Lung microvascular endothelial cell (primary cell): ENCODE measurements around the gene ARFGEF3. TPM values are rescaled to one million over a fixed set of nuclear protein-coding genes. Genes with fewer than 3 reads are reported as not detected.
"Not testable (repeated sequence)": the region's sequence is repeated elsewhere in the genome, so short reads cannot be mapped to it uniquely, and the experiment has no call there.

Experiments
- DNase-seq, 2 donors: peaks; one replicate each; pipeline versions ENCODE4 v3.0.0 to v3.0.0-alpha.2; 2010; ENCODE audit warnings: low read depth in 2 of 2
- total RNA-seq: library from RNA; depleted of rRNA; stranded (reverse); fragments of >200 nt; gene quantifications from 2 replicates; pipeline ENCODE4 v1.2.1, GENCODE V29; 2014

ARFGEF3 gene, protein sequence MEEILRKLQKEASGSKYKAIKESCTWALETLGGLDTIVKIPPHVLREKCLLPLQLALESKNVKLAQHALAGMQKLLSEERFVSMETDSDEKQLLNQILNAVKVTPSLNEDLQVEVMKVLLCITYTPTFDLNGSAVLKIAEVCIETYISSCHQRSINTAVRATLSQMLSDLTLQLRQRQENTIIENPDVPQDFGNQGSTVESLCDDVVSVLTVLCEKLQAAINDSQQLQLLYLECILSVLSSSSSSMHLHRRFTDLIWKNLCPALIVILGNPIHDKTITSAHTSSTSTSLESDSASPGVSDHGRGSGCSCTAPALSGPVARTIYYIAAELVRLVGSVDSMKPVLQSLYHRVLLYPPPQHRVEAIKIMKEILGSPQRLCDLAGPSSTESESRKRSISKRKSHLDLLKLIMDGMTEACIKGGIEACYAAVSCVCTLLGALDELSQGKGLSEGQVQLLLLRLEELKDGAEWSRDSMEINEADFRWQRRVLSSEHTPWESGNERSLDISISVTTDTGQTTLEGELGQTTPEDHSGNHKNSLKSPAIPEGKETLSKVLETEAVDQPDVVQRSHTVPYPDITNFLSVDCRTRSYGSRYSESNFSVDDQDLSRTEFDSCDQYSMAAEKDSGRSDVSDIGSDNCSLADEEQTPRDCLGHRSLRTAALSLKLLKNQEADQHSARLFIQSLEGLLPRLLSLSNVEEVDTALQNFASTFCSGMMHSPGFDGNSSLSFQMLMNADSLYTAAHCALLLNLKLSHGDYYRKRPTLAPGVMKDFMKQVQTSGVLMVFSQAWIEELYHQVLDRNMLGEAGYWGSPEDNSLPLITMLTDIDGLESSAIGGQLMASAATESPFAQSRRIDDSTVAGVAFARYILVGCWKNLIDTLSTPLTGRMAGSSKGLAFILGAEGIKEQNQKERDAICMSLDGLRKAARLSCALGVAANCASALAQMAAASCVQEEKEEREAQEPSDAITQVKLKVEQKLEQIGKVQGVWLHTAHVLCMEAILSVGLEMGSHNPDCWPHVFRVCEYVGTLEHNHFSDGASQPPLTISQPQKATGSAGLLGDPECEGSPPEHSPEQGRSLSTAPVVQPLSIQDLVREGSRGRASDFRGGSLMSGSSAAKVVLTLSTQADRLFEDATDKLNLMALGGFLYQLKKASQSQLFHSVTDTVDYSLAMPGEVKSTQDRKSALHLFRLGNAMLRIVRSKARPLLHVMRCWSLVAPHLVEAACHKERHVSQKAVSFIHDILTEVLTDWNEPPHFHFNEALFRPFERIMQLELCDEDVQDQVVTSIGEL (N-terminal part only)
- total RNA-seq: 1.8 and 2.0 TPM in 2 replicates

DNA sequence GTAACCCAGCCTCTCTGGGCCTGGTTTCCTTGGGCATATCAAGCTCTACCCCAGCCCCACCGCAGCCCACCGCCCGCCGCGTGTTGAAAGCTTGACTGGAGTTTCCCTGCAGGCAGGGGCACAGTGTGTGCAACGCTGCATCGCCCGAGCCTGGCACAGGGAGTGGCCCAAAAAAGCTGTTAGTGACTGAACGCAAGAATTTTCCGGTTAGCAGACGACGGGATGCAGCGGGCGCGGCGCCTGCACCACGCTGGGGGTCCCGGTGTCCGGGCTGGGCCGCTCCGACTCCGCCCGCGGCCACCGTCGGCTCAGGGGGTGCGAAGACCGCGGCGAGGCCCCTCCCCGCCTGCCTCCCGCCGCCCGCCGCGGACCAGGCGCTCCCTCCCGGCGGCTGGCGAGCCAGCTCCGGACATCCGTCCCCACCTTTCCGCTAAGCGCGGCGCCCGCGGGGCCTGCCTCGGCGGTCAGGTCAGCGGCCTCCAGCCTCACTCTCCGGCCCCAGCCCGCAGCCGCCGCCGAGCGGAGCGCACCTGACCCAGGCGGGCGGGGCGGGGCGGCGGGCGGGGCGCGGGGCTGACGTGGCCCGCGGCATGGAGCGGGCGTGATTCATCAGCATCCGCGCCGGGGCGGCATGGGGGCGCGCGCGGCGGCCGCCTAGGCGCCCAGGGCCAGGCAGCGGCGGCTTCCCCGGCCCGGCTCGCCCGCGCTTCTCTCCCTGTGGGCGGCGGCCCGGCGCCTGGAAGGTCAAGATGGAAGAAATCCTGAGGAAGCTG lies at the start of gene ARFGEF3:
Gene ARFGEF3, plus strand, starts transcription at position 602 of the 773 bp plus-strand sequence. Its CDS starts 148 bp downstream, at position 750.
- peak; percentile 54 to 60 for DNase-seq

DNA sequence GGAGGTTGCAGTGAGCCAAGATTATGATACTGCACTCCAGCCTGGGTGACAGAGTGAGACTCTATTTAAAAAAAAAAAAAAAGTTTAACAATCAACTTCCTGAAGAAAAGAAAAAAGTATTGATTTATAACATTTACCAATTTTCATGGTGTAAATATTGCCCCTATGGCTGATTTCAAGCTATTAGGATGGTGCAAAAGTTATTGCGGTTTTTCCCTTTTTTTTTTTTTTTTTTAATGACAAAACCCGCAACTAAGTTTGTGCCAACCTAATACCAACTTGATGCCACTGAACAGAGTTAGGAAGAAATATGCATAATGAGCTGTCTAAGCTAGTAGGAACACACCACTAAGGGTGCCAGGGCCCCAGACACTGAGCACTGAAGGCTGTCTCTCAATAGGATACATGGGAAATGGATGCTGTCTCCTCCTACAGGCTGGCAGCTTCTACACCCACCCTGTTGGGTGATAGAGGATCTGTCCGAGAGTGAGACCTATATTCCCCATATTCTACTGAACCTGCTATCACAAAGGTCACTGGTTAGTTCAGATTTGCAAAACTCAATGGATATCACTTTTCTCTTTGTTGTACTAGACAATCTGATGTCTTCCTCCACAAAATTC lies 48.0 kb upstream of the ARFGEF3 start:
- DNase-seq: no peak

DNA sequence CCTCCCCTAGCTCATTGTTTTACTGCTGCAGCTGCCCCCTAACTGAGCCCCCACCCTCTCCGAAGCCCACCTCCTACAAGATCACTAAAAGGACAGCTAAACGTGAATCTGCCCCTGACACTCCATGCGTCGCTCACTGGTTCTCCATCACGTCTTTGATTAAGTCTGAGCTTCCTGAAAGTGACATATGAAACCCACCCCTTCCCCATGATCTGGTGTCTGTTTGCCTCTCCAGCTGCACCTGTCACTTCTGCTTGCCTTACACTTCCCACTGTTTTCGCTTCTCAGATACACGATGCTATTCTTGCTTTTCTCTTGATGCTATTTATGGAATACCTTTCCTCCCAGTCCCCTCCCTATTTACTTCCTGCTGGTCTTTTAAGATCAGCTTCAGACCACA lies 46.5 kb upstream of the ARFGEF3 start:
- DNase-seq: no peak

DNA sequence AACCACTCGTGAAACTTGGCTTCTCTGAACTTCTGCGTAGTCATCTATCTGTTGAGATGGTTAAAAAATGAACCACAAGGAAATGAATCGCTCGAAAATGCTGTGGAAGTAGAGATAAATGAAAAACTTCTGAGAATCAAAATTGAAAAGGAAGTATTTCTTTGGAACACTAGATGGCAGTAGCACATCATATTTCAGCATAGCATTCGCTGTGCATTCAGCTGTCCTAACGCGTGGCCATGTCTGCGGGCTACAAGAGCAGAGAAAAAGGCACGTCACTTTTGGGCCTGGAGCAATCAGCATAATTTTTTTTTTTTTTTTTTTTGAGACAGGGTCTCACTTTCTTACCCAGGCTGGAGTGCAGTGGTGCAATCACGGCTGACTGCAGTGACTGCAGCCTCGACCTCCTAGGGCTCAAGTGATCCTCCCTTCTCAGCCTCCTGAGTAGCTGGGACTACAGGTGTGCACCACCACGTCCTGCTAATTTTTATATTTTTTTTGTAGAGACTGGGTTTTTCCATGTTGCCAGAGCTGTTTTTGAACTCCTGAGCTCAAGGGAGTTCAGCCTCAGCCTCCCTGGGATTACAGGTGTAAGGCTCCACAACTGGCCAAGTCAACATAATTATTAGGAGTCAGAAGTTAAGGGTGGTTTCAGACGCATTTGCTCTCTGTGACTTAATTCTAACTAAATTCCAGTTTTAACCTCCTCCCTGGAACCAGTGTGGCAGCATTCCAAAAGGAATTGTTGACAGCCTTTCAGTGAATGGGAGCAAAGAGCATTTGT lies 45.7 kb upstream of the ARFGEF3 start:
- peak; percentile 76 to 85 for DNase-seq

DNA sequence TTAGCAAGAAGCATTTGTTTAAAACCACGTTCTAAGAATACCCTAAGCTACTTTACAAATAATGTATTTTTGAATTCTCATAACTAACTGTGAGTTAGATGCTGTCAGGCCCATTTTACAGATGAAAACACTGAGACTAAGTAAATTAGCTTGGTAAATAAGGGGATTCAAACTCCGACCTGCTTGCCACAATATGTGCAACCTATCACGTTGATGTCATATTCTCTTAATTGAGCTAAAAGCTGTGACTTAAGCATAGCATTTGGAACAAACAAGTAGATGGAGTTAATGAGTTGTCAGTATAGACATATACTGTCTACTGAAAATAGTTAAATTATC lies 45.1 kb upstream of the ARFGEF3 start:
- DNase-seq: no peak

DNA sequence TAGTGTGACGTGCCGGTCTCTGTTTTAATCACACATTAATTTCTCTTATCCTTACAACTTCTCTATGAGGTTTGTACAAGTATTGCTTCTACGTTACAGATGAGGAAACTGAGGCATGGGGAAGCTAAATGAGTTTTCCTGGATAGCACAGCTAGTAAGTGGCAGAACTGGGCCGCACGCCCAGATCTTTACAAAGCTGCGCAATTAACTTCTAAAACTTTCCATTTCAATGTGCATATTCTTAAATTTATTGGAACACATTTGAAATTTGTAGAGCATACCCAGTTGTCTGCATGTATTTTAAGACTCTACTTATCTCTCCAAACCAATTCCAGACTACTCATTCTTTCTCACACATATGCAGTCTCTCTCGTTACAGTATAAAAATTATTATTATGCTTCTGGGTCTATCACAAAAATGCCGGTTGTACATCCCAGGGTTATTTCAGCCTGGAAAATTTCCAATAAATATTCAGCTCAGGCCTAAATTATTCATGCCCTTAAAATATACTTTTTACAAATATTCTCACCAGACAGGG lies 44.3 kb upstream of the ARFGEF3 start:
- no peak for DNase-seq

DNA sequence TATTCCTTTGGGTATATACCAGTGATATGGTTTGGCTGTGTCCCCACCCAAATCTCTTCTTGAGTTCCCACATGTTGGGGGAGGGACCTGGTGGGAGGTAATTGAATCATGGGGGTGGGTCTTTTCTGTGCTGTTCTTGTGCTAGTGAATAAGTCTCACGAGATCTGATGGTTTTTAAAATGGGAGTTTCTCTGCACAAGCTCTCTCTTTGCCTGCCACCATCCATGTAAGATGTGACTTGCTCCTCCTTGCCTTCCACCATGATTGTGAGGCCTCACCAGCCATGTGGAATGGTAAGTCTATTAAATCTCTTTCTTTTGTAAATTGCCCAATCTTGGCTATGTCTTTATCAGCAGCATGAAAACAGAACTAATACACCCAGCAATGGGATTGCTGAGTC lies 42.5 kb upstream of the ARFGEF3 start:
- DNase-seq: not testable (repeated sequence)

DNA sequence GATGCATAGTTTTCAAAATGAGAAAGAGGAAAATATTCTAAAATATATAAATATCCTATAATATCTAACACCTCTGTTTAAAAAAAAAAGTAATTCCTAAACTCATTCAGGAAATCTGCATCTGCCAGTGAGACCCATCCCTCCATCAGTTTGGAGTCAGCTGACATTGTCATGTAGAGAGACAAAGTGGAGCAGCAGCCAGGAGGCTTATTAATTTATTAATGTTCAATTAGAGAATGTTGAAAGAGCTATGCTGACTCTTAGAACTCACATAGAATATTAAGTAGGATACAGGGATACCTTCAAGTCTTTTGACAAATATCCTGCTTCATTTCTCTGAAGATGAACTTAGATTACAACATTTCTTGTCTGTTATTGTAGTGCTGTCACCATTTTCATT lies 41.8 kb upstream of the ARFGEF3 start:
- DNase-seq: no peak

DNA sequence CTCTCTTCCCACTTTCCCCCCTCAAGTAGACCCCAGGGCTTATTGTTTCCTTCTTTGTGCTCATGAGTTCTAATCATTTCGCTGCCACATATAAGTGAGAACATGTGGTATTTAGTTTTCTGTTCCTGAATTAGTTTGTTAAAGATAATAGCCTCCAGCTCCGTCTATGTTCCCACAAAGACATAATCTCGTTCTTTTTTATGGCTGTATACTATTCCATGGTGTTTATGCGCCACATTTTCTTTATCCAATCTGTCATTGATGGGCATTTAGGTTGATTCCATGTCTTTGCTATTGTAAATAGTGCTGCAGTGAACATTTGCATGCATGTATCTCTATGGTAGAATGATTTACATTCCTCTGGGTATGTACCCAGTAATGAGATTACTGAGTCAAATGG lies 37.6 kb upstream of the ARFGEF3 start:
- no peak for DNase-seq

DNA sequence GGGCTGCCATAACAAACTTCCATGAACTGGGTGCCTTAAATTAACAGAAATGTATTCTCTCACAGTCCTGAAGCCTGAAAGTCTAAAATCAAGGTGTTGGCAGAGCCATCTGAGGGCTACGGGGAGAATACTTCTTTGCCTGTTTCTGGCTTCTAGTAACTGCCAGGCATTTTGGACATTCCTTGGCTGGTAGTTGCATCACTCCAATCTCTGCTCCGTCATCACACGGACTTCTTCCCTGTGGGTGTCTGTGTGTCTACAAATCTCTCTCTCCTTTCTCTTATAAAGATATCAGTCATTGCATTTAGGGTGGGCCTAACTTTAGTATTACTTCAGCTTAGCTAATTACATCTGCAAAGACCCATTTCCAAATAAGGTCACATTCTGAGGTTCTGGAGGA lies 33.6 kb upstream of the ARFGEF3 start:
- no peak for DNase-seq

DNA sequence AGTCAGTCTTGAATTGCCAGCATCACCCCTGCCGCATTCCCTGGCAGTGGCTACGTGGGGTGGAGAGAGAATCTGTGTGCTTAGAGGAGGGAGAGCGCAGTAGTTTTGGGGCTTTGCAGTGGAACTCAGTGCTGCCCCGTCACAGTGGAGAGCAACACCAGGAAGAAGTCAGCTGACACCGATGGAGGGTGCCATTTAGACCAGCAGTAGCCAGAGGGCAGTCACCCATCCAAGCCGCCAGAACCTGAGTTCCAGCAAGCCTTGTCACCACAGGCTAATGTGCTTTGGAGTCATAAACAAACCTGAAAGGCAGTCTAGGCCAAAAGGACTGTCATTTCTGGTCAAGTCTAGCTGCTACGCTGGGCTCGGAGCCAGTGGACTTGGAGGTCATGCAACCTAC lies 32.5 kb upstream of the ARFGEF3 start:
- no peak for DNase-seq

DNA sequence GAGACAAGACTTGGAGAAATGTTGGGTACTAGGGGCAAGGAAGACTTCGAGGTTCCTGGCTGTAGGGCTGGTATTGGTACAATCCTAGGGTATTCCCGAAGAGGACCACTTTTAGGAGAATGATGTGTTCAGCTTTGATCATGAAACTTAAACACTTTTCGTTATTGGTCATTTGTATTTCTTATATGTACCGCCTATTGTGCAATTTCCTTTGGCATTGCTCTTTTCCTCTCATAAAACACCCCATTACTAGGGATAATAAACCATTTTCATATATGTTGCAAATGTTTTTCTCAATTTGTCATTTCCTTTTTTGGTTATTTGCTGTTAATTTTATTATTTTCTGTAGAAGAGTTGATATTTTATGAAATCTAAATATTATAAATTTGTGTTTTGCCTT lies 18.9 kb upstream of the ARFGEF3 start:
- DNase-seq: no peak

DNA sequence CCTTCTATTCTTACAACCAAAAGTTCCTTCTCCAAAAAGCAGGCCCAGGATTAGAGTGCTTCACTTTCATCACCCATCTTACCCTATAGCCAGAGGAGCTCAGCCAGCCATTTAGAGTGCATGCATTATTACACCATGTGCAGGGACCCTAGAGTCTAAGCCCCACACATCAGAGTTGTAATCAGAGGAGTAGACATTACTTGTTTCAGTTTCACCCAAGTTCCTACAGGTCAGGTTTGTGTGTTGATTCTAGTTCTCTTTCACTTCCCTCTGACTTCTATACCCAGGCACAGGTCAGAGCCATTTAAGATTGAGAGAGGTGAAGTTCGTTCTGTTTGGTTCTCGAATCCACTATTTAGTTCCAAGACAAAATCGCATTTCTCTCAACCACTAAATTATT lies 16.3 kb upstream of the ARFGEF3 start:
- DNase-seq: no peak

DNA sequence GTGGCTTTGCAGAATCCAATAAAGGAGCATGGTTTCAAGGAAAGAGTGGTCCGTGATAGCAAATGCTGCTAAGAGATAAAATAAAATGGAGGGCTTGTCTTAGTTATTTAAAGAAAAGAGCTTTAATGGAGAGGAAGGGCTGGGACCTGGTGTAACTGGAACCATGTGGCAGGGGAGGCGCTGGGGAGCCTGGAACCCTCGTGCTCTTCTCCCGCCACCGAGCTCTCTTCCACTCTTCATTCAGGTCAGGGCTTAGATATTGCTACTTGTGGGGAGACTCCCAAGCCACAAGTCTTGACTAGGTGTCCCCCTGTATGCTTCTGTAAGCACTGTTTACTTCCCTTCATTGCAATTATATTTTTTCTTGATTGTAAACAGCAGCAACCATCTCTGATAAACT lies 15.2 kb upstream of the ARFGEF3 start:
- no peak for DNase-seq

DNA sequence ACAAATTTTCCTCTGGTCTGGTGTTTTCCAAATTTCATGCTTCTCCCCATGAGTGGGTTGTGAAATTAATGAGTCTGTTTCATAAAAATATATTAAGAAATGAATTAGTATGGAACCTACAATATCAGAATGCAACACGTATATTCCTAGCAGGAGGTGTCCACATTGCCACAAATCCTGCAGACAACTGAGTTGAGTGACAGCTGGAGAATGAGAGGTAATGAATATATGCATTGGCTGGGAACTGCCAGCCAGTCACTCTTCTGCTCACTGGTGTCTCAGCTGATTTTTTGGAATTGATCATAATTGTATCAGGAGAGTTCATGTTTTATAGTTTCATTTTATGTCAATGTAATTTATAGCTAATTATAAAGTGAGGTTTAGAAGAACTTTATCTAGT lies 6.3 kb upstream of the ARFGEF3 start:
- DNase-seq: no peak

DNA sequence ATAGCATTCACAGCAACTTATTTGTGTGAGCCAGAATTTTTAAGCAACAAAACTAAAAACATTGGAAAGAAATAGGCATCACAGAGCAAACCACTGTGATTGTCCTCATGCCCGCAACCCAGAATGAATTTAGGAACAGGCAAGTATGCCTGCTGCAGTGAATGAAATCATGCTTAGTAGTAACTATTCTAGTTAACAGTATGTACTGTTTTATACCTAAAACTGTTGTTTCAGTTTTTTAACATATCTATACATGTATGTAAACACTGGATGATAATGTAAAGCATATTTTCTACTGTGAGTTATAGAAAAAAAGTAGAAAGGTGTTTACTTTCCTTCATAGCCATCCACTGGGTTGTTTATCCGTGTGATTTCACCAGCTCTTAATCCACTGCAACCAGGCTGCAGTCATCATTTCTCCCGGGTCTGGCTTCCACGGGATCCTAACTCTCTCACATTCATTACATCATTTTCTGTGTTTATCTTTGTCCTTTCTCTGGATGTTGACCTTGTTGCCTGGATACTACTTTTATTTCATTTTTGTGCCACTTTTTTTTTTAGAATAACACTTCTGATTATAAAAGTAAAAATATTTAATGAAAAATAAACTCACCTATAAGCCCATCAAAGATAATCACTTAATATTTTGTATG lies 3.6 kb upstream of the ARFGEF3 start:
- peak; percentile 29 to 43 for DNase-seq

DNA sequence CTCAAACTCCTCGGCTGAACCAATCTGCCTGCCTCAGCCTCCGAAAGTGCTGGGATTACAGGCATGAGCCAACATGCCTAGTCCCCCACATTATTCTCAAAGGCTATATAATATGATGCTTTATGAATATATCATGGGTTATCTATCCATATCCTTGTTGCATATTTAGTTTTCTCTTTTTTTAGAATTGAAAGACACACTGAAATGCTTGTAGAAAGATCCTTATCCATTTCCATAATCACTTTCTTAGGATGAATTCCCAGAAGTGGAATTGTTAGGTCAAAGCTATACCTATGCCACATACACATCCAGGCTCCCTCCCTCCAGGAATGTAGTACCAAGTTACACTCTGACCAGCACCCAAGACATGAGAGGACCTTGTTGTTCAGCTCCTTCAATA lies 2.5 kb upstream of the ARFGEF3 start:
- no peak for DNase-seq

DNA sequence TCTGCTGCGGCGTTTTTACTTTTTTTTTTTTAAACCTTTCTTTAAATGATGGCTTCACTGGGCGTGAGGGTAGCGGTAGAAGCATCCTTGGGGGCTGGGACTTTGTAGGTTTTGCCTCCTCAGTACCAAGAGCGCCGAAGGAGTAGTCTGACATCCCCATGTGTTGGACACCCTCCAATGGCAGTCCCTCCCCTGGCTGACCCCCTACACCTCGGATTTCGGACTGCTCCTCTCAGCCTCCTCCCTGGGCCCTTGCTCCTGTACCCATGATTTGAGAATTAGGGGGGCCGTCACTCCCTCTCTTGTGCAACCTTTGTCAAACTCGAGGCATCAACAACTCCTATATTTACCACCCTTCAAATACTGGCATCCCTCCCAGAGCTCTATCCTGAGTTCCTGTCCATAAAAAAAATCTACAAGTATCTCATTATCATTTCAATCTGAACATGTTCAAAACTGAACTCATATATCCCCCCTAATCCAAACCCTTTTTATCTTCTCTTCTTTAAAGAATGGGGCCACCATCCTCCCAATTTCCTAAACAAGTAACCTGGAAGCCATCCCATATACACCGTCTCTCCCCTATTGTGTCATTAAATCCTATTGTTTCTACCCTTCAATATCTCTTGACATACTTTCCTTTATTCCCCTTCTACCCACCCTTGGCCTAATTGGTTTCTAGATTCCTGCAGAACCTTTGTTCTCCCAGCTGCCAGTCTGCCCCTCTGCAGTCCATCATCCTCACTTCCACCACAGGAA lies 1.2 kb upstream of the ARFGEF3 start:
- DNase-seq: no peak

DNA sequence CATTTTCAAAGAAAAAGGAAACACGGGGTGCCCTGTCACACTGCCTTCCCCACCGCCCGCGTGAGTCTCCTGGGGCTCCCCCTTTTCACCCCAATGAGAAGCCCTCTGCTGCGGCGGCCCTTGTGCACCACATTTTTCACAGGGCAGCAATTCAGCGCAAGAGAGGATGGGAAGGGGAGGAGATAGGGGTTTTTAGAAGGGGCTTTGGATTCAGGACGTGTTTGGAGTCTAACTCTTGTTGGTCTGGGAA lies 726 bp upstream of the ARFGEF3 start:
- DNase-seq: no peak
